Activated CD8-positive, alpha-beta memory T cell treated with anti-CD3 and anti-CD28 coated beads for 4 hours (primary cell): ENCODE data around the gene MYO1E.
"Not testable (repeated sequence)": the region's sequence is repeated elsewhere in the genome, so short reads cannot be mapped to it uniquely, and the experiment has no call there.

Experiments used
- DNase-seq, 2 donors: peaks; one replicate each; pipeline ENCODE4 v3.0.0-alpha.2; 2020; ENCODE audit warnings: low read depth in 2 of 2

Gene MYO1E

DNA sequence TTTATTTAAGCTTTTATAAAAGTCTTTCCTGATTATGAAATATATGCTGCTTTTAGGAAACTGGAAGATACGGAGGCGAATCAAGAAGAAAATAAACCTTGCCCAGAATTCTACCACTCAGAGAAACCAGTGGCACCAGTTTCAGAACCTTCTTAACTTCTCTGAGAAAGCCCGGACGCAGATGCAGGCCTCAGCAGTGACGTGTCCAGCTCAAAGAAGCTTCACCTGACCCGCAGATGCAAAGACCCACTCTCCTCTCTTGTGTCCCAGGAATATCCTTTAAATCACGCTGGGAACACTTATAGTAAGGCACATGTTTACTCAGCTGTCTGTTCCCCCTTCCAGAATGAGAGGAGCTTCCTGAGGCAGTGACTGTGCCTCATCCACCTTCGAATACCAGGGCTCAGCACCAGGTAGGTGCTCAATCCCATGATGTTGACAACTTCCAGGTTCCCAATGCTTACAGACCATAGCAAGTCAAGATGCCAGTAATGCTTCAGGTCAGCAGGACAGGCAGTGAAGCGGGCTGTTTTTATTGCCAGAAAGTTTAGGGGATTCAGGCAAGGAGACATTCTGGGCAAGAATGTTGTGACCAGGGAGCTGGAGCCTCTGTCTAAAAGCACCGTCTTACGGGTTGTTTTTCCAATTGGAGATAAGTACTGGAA lies 205.9 kb downstream of the MYO1E start:
- DNase-seq, result no peak

DNA sequence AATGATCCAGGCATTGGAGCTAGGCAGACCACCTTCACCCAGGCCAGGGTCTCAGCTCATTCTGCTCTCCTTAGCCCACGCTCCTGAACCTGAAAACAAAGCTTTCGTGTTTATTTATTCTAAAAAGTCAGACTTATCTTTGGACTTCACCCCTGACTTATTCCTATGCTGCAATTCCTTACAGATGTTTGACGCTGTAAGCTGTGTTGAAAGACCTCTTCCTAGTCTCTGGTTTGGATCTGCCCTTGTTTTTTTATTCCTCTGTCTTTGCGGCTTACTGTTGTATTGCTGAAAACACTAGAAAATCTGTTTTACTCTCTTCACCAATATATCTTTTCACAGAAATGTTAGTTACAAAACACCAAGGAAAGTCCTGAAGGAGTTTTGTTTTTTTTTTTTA lies 206.5 kb downstream of the MYO1E start:
- no peak for DNase-seq

DNA sequence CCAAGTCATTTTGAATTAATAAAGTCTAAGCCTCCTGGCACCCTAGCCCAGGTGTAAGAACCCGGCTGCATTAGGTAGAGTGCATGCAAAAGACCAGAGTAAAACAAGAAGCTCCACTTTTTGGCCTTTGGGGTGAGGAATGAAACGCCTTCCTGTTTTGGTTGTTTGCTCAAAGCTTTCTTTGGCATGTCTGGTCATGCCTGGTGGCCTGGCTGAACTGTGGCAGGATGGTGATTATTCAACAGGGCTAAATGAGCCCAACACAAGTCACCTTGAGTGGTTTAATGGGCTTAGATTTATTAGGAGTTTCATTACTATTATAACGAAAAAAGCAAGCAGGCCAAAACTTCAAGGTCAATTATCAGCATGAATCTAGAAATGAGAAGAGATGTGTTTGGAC lies 206.9 kb downstream of the MYO1E start:
- no peak for DNase-seq

DNA sequence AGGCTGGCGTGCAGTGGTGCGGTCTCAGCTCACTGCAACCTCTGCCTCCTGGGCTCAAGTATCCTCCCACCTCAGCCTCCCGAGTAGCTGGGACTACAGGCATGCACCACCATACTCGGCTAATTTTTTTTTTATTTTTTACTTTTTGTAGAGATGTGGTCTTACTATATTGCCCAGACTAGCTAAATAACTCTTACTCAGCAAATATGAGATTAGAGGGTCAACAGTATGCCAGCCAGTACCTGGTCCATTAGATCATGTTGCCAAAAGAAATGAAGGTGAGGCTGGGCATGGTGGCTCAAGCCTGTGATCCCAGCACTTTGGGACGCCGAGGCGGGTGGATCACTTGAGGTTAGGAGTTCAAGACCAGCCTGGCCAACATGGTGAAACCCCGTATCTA lies 210.6 kb downstream of the MYO1E start:
- DNase-seq, result not testable (repeated sequence)

GRCh38 chr15:59160880-59161593 lies 211.6 kb downstream of the MYO1E start:
- no peak for DNase-seq

- no peak for DNase-seq
These were observed 213.5 kb downstream of the MYO1E start for GRCh38 chr15:59159210-59159609.

DNA sequence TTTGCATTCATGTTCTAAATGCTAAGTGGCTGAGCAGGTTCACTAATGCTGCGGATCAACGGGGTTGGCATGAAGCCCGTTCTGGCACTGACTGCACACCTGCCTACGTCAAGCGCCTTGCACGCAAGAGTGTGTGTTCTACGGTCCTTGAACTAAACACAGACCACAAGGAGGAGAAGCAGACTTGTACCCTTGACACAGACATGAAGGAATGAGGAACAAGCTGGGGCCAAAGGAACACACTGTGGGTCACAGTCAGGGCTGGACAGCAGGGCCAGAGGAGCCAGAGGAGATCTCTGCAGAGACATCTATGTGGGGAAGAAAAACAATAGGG lies 214.0 kb downstream of the MYO1E start:
- DNase-seq, result no peak

DNA sequence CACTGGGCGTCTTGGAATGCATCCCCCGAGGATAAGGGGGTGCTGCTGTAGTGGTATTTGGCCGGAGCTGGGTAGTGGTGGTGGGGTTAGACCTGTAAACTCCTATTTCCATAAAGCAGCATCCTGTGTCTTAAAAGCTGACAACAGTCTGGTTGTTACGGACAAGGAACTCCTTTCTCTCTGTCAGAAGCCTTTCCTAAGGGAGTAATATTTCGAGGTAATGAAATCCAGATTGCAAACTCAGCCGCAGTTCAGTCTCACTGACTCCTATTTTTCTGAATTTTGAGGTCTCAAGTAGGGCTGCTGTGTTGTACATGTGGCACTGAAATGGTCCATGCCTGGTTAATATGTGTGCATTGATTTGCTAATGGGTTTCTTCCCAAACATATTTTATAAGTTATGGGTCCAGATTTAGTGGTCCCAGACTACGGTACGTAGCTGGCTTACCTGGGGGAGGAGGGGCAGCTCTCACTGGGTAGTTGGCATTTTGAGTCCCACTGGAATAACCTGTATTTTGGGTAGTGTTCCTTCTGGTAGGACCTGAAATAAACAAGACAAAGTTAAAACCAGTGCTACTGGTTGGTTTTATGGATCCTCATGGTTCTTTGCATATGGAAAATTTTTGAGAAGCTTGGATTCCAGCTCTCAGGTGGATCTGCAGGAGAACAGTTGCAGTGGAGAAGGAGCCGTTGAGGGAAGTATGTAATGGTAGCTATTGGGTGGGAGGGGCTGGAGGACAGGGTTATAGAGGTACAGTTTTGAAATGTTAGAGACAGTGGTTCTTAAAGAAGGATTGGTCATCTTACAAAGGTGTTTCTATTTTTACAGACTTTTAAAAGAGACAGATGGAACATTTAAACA lies 214.6 kb downstream of the MYO1E start:
- no peak for DNase-seq

- DNase-seq, result no peak
These were observed 215.3 kb downstream of the MYO1E start for GRCh38 chr15:59157396-59157795.

DNA sequence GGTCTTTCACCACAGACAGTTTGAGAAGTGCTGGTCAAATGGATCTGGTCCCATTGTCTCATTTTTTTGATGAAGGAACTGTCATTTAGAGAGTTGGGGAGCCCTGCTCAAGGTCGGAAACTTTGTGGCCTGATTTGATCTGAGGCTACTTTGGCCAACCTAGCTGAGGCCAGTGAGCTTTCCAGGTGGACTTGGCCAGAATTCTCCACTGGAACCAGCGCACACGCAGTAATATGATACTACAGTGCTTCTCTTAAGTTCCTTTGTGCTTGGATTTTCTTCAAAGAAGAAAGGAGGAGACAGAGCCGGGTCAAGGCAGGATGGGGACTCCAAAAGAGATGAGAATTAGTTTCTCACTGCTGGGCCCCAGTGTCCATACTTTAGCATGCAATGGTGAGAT lies 217.2 kb downstream of the MYO1E start:
- no peak for DNase-seq

GRCh38 chr15:59154243-59154642 lies 218.4 kb downstream of the MYO1E start:
- DNase-seq, result no peak

DNA sequence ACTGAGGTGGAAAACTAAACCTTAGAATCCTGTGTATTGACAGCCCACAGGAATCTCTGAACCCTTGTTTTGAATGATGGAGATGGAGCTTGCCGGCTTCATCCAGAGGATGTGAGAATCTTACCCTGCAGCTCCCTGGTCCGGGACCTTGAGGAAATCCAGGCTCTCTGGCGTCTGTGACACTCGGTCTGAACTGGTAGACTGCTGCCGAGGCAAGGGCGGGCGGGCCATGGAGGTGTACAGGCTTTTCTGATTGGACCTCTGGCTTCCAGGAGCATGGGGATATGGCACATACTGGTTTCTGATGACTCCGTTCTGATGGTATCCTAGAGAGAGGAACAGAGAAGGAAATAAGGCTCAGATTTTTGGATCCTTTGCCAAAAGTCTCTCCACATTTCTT lies 219.2 kb downstream of the MYO1E start:
- no peak for DNase-seq

DNA sequence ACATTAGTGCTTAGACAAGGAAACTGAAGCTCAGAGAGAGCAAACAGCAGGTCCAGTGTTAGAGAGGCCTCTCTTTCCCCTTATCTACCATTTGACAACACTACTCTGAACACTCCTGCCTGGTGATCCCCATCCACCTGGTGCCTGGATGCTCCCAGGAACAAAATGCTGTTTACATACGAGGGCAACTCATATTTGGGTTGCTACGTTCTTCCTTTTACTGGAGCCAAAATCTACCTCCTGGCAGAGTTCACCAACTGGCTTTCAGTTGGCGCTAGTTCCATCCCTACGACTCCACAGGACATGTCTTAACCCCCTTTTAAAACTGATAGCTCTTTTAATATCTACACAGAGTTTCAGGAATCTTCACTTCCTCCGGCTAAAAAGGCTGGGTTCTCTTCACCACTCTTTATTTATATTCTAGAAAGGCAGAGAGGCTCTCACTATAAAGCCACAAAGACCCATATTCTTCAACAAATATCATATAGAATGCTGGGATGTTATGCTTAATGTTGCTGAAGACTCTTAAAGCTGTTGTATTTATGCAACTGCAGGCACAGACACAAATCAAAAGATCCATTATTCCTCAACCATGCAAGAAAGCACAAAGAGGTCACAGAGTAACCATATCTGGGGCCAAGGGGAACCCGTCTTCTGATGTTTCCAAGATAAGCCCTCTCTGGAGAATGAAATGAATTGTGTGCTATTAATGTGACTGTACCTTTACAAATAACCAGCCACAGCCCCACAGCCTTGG lies 219.8 kb downstream of the MYO1E start:
- DNase-seq, result no peak

GRCh38 chr15:59150185-59150584 lies 222.5 kb downstream of the MYO1E start:
- DNase-seq, result no peak

DNA sequence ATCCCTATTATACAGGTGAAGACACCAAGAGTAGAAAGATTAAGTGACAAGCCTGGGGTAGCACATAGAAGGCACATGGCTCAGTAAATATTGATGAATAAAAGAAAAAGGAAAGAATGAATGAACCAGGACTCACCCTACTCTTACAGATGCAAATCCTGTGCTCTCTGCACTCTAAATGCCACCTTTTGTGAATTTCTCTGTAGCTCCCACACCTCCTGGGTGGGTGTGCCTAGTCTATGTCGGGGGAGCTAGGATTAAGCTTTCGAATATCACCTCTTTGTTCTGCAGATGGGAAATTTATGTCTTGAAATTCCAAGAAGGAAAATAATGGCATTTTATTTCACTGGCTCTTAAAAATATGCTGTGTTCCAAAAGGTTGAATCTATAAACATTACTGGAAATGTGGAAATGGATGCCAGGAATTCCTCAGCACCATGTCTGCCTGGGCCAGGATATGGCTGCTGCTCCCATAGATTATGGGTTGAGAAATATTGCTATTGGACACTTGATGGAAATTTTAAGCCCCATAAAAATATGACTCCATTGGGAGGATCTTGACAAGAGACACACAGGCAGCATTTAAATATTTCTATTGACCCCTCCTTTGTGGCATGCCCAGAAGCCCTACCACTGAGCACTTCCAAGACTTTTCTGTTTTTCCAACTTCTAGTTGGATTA lies 224.4 kb downstream of the MYO1E start:
- no peak for DNase-seq

DNA sequence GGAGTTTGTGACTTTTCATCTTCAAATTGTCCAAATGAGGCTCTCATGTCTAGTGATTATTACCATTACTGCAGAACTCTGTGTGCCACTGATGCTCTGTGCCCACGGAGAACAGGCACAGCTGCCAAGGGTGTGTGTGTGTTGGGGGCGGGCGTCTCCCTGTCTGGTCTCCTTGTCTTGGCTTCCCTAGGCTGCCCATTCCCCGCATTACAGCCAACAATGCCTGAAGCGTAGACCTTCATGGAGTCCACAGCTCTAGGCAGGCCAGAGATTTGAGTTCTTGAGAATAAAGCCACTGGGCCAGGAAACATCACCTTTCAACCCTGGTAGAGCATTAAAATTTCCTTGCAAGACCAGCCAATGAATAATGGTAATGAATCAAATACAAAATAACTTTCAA lies 225.0 kb downstream of the MYO1E start:
- no peak for DNase-seq

GRCh38 chr15:59144594-59144993 lies 228.1 kb downstream of the MYO1E start:
- not testable (repeated sequence) for DNase-seq

DNA sequence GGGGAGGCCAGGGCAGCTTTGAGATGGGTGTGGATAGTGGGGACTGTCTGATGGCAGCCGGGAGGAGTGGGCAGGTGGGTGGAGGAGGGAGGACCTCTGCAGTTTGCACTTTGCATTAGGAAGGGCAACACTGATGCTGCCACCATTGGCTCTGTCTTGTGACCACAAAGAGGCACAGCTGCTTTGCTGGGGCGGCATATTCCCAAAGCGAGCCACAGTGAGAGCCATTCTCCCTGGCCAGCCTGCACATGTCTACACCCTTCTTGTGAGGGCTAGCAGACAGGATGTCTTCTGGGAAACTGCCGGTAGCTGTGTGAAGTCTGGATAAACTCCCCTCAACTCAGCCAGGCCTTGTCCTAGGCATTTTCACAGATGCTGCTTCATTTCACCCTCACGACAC lies 229.4 kb downstream of the MYO1E start:
- no peak for DNase-seq

- no peak for DNase-seq
These were observed 232.0 kb downstream of the MYO1E start for GRCh38 chr15:59140422-59141226.

DNA sequence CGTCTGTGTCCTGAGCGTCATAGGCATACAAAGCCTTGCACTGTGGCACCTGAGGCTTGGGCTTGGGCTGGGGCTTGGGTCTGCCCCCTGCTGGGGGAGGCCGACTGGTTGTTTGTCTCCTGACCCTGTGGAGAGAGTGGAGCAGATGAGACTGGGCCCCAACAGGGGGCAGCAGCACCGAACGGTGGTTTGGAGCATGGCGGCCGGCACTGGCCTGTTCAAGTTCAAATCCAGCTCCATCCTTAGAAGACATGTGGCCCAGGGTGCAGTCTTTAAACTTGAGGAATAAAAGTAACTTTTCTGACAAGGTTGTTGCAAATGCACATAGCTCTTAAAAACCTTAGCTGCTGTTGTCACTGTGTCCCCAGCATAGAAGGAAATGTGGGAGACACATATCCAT lies 234.4 kb downstream of the MYO1E start:
- DNase-seq, result peak; percentile 10 to 17

GRCh38 chr15:59137566-59137965 lies 235.1 kb downstream of the MYO1E start:
- no peak for DNase-seq
